RWPE2 (cell line): ENCODE results near the gene PCNT.

Source experiments
- ATAC-seq: fragments of 200-7000 bp; cut with Tn5 transposase; 3 replicates; pipeline ENCODE4 v1.9.1; 2021; ENCODE audit warnings: low read depth
- DNase-seq: peaks from one replicate; pipeline ENCODE4 v3.0.0-alpha.2; 2020; ENCODE audit warnings: low spot score
- H3K27ac ChIP-seq: fragments of 450-650 bp; 2 replicates; pipeline ENCODE4 v1.5.1; 2017; ENCODE audit warnings: mild to moderate bottlenecking; ENCODE audit not compliant: poor library complexity, severe bottlenecking
- H3K27me3 ChIP-seq: fragments of 250-450 bp; sonication (Bioruptor Pico); 2 replicates; pipeline ENCODE4 v1.5.1; 2021; ENCODE audit warnings: mild to moderate bottlenecking, moderate library complexity; ENCODE audit not compliant: insufficient read depth, poor library complexity, severe bottlenecking
- H3K36me3 ChIP-seq: fragments of 250-450 bp; sonication (Bioruptor Pico); 2 replicates; pipeline ENCODE4 v1.5.1; 2020; ENCODE audit warnings: low read depth, mild to moderate bottlenecking, moderate library complexity
- H3K4me1 ChIP-seq: fragments of 250-450 bp; sonication (Bioruptor Pico); 2 replicates; pipeline ENCODE4 v1.5.1; 2021; ENCODE audit warnings: mild to moderate bottlenecking, moderate library complexity; ENCODE audit not compliant: insufficient read depth, poor library complexity, severe bottlenecking
- H3K4me3 ChIP-seq: fragments of 250-450 bp; sonication (Bioruptor Pico); 2 replicates; pipeline ENCODE4 v1.5.1; 2021; ENCODE audit warnings: mild to moderate bottlenecking, moderate library complexity; ENCODE audit not compliant: severe bottlenecking
- H3K9me3 ChIP-seq: fragments of 250-450 bp; sonication (Bioruptor Pico); 2 replicates; pipeline ENCODE4 v1.5.1; 2021; ENCODE audit warnings: mild to moderate bottlenecking, moderate library complexity; ENCODE audit not compliant: severe bottlenecking
- TF ChIP-seq, protein P1 (sequence below): fragments of 450-650 bp; IDR thresholded peaks from one replicate; pipeline ENCODE4 v1.5.1; 2017; ENCODE audit warnings: mild to moderate bottlenecking, moderate library complexity; ENCODE audit not compliant: poor library complexity, severe bottlenecking

PCNT gene

DNA sequence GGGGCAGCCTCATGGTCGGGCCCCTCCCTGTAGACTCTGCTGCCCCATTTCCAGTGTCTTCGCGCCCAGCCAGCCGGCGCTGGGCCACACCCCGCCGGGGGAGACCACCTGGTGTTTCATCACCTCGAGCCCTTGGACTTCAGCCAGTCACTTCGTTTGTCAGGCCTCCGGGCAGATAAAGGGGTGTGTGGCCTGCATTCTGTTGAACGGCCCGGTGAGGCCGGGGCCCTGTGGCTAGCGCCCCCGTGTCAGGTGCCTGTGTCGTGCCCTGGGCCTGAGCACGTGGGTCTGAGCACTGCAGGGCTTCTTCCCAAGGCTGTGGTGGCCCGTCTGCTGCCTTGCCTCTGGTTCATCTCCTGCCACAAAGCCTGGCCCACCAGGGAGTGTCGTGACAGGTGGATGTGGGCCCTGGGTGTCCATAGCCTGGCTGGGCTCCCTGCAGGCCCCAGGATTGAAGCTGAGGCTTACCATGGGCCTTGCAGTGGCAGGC lies 69.5 kb downstream of the PCNT start:
- Histone ChIP-seq H3K9me3 (no peaks in the 10 kb centered on the region), H3K27me3 (no peaks in the 10 kb centered on the region), H3K27ac (no peak overlapping the region), H3K4me1 (no peaks in the 10 kb centered on the region), H3K36me3 (peaks cover 53% of the 10 kb centered on the region), H3K4me3 (no peak overlapping the region)
- ATAC-seq, result no peak
- DNase-seq, result no peak
- TF ChIP-seq, protein P1, sequence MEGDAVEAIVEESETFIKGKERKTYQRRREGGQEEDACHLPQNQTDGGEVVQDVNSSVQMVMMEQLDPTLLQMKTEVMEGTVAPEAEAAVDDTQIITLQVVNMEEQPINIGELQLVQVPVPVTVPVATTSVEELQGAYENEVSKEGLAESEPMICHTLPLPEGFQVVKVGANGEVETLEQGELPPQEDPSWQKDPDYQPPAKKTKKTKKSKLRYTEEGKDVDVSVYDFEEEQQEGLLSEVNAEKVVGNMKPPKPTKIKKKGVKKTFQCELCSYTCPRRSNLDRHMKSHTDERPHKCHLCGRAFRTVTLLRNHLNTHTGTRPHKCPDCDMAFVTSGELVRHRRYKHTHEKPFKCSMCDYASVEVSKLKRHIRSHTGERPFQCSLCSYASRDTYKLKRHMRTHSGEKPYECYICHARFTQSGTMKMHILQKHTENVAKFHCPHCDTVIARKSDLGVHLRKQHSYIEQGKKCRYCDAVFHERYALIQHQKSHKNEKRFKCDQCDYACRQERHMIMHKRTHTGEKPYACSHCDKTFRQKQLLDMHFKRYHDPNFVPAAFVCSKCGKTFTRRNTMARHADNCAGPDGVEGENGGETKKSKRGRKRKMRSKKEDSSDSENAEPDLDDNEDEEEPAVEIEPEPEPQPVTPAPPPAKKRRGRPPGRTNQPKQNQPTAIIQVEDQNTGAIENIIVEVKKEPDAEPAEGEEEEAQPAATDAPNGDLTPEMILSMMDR, result no peak

DNA sequence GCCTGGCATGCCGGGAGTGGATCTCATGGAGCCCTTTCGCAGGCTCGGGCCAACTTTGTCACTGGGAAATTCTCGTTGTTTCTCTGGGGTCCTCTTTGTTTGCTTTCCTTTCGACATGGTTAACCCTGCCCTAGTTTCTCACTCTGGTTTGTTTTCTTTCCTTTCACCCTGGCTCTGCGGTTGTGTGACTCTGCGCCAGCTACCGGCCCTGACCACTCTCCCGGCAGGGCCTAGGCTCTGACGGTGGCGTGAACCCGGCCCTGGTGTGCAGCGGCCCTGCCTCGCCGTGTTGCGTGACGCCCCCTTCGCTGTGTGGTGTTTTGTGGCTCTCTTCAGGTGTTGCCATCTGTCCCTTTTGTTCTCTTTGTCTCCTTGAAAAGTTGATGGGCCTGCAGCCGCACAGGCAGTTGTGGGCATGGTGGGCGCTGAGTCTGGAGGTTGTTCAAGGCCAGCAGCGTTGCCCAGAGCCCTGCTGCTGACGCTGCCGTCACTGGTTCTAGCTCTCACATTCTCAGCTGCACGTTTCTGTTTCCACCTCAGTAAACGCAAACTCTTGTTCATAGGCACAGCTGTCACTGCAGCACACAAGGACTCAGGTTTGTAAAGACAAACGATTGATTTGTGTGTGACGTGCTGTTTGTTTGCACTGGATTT lies 70.1 kb downstream of the PCNT start:
- no peaks in the 10 kb centered on the region for H3K27me3 ChIP-seq
- no peak overlapping the region for H3K4me3 ChIP-seq
- peaks cover 53% of the 10 kb centered on the region for H3K36me3 ChIP-seq
- ATAC-seq, result no peak
- no peaks in the 10 kb centered on the region for H3K4me1 ChIP-seq
- H3K9me3 ChIP-seq, result no peaks in the 10 kb centered on the region
- DNase-seq, result no peak
- no peak overlapping the region for H3K27ac ChIP-seq
- TF ChIP-seq, protein P1, result no peak

DNA sequence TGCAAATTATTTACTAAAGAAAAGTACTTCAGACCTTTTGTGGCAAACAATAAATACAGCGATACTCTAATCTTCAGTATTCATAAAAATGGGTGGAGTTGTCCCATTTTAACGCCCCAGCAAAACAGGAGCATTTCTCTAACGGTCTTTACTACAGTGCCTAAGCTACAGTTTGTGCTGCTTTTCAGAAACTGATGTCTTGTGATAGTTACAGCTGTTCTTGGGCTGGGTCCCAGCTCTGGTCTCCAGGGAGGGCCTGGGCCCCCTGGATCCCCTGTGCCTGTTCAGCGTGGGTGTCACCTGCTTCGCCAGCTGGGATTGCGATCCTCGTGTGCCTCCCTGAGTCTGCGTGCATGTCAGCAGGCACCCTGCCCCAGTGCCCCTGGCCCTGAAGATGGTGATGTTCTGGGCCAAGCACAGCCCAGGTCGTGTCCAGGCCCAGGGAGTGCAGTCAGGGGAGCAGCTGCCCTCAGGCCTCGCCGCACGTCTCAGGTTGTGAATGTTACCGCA lies 70.7 kb downstream of the PCNT start:
- Histone ChIP-seq H3K36me3 (peaks cover 53% of the 10 kb centered on the region), H3K4me1 (no peaks in the 10 kb centered on the region), H3K27ac (no peak overlapping the region), H3K4me3 (no peak overlapping the region), H3K9me3 (no peaks in the 10 kb centered on the region), H3K27me3 (no peaks in the 10 kb centered on the region)
- DNase-seq (no peak), ATAC-seq (no peak)
- TF ChIP-seq, protein P1, result no peak

DNA sequence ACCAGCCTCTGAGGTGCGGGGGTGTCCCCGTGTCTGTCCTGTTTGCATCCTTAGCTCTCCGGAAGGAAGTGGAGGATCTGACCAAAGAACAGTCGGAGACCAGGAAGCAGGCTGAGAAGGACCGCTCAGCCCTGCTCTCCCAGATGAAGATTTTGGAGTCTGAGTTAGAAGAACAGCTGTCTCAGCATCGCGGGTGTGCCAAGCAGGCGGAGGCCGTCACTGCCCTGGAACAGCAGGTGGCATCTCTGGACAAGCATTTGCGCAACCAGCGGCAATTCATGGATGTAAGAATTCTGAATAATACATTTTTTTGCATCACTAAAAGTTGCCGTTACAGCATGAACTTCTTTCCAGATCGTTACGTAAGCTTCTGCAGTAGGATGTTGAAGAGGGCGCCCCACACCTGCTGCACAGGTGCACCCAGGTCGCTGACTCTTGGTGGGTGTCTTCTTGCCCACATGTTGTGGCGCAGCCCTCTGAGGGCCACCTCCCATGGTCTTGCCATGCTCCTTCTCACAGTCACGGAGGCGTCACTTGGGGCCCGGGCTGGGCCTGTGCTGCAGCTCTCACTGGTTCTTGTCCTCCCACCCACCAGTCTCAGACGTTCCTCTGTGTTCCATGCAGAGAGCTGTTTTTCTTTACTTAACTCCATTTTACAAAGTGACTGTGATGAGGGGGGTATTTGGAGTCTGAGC lies 73.4 kb downstream of the PCNT start:
- ATAC-seq (no peak), DNase-seq (no peak)
- no peaks in the 10 kb centered on the region for H3K4me1 ChIP-seq
- H3K27ac ChIP-seq, result no peak overlapping the region
- no peak overlapping the region for H3K4me3 ChIP-seq
- H3K9me3 ChIP-seq, result no peaks in the 10 kb centered on the region
- peaks cover 60% of the 10 kb centered on the region for H3K36me3 ChIP-seq
- no peaks in the 10 kb centered on the region for H3K27me3 ChIP-seq
- TF ChIP-seq, protein P1, result no peak
